Measurements from ENCODE around the gene ANK2. TPM values are rescaled to one million over a fixed set of nuclear protein-coding genes. Genes with fewer than 3 reads are reported as not detected.

Gene ANK2
- total and polyA plus RNA-seq, 2 of the 13 experiments (the other 11 are each of a cell fraction or from before 2014, with no cell fraction given), result 2.7 to 15.1 TPM

DNA sequence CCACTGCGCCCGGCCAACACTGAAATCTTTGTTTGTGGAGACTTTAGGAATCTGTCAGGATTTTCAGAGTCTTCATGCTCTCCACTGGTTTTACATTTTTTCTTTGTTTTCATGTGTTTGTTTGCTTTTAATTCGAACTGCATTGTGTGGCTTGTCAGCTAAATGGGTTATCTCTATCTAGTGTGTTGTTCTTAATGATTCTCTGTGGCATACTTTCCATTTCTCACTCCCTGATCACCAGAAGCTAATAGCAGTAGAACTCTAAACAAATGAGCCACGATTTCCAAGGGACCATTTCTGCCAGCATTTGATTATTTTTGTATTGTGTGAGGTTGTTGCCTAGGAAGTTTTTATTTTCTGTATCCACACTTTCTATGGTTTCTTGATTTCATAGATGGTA lies 359.7 kb downstream of the ANK2 start:
- no peaks in the 10 kb centered on the region for H3K36me3 ChIP-seq (replicated peaks in 1 of 2; ENCODE audit: control insufficient read depth in 1 of 2, insufficient read depth in 2 of 2, low read length in 2 of 2)
- no peaks in the 10 kb centered on the region for H3K79me2 ChIP-seq (ENCODE audit: insufficient read depth, low read length)
- in situ Hi-C loops (cut with HindIII; ENCODE audit: extremely low pct_ligation_motif_present, low pct_unique_long_range_greater_than_20kb), result no loop called here
- no peaks in the 10 kb centered on the region for H4K20me1 ChIP-seq (ENCODE audit: insufficient read depth, low read length)
- H3K4me1 ChIP-seq (ENCODE audit: insufficient read depth, low read length), result peaks cover 44% of the 10 kb centered on the region
- no peak for TF ChIP-seq IKZF5 (CRISPR knock-in tag; IDR thresholded peaks at IDR 0.05)
- TF ChIP-seq ZNF572 (CRISPR knock-in tag; IDR thresholded peaks at IDR 0.05), result no peak
- TF ChIP-seq ZNF260 (CRISPR knock-in tag; IDR thresholded peaks at IDR 0.05; ENCODE audit: borderline replicate concordance, low read depth), result no peak
- no peak for TF ChIP-seq MIER2 (CRISPR knock-in tag; IDR thresholded peaks at IDR 0.05)
- TF ChIP-seq RBM39 (IDR thresholded peaks at IDR 0.05; ENCODE audit: low read depth, low read length, poor library complexity, severe bottlenecking), result no peak
- BruUV-seq (replicated peaks), result no TSS peak
- DNase-seq (ENCODE audit: low spot score), result no peak
- no peak overlapping the region for H3K4me3 ChIP-seq (replicated peaks in 1 of 3; ENCODE audit: insufficient read depth in 1 of 3, low read depth in 2 of 3, low read length in 3 of 3)
- no peak for FAIRE-seq
- POLR2A ChIA-PET, result no interaction called here
- no peak overlapping the region for H3K4me2 ChIP-seq (ENCODE audit: low read depth, low read length)
- H3K9me3 ChIP-seq (ENCODE audit: low read length), result no peaks in the 10 kb centered on the region
- no peak overlapping the region for H3K9ac ChIP-seq (ENCODE audit: insufficient read depth, low read depth, low read length)
- no peak overlapping the region for H2AFZ ChIP-seq (ENCODE audit: low read length)
- CTCF ChIA-PET (ENCODE audit: low intra/inter-chr PET ratio, low total read pairs), result no interaction called here
- intact Hi-C loops (cut with micrococcal nuclease; ENCODE audit: unreplicated experiment), result no loop called here
- no peaks in the 10 kb centered on the region for H3K27me3 ChIP-seq (ENCODE audit: control insufficient read depth in 1 of 2, insufficient read depth in 2 of 2, low read length in 2 of 2)
- 31% methylated on average over 4 of the region's 4 CpGs for WGBS (ENCODE audit: low lambda C conversion rate)
- H3K27ac ChIP-seq (ENCODE audit: extremely low read length, insufficient read depth, low read length), result no peak overlapping the region
- ATAC-seq, result no peak

GRCh38 chr4:113410686-113411085 lies 361.2 kb downstream of the ANK2 start:
- in situ Hi-C loops (cut with HindIII; ENCODE audit: extremely low pct_ligation_motif_present, low pct_unique_long_range_greater_than_20kb), result no loop called here
- no TSS peak for BruUV-seq (replicated peaks)

More at GRCh38 chr4:113410686-113411085, 361.2 kb downstream of the ANK2 start:
- FAIRE-seq (no peak), ATAC-seq (no peak), DNase-seq (ENCODE audit: low spot score) (no peak)
- POLR2A ChIA-PET, result no interaction called here
- H3K36me3 ChIP-seq (replicated peaks in 1 of 2; ENCODE audit: control insufficient read depth in 1 of 2, insufficient read depth in 2 of 2, low read length in 2 of 2), result no peaks in the 10 kb centered on the region
- no peak overlapping the region for H3K4me3 ChIP-seq (replicated peaks in 1 of 3; ENCODE audit: insufficient read depth in 1 of 3, low read depth in 2 of 3, low read length in 3 of 3)
- no peak overlapping the region for H3K4me2 ChIP-seq (ENCODE audit: low read depth, low read length)
- H3K9ac ChIP-seq (ENCODE audit: insufficient read depth, low read depth, low read length), result no peak overlapping the region
- no peaks in the 10 kb centered on the region for H3K27me3 ChIP-seq (ENCODE audit: control insufficient read depth in 1 of 2, insufficient read depth in 2 of 2, low read length in 2 of 2)
- no peaks in the 10 kb centered on the region for H4K20me1 ChIP-seq (ENCODE audit: insufficient read depth, low read length)
- no peak overlapping the region for H2AFZ ChIP-seq (ENCODE audit: low read length)
- no peak overlapping the region for H3K27ac ChIP-seq (ENCODE audit: extremely low read length, insufficient read depth, low read length)
- intact Hi-C loops (cut with micrococcal nuclease; ENCODE audit: unreplicated experiment), result no loop called here
- CTCF ChIA-PET (ENCODE audit: low intra/inter-chr PET ratio, low total read pairs), result no interaction called here
- no peaks in the 10 kb centered on the region for H3K79me2 ChIP-seq (ENCODE audit: insufficient read depth, low read length)
- H3K9me3 ChIP-seq (ENCODE audit: low read length), result no peaks in the 10 kb centered on the region
- H3K4me1 ChIP-seq (ENCODE audit: insufficient read depth, low read length), result peaks cover 28% of the 10 kb centered on the region
- no peak for TF ChIP-seq SMC3 (IDR thresholded peaks at IDR 0.05; ENCODE audit: low read length)
- no peak for TF ChIP-seq NCOA5 (CRISPR knock-in tag; IDR thresholded peaks at IDR 0.05)
- no peak for TF ChIP-seq ZFP37 (CRISPR knock-in tag; IDR thresholded peaks at IDR 0.05; ENCODE audit: borderline replicate concordance)
- no peak for TF ChIP-seq RFX1 (IDR thresholded peaks at IDR 0.05)
- TF ChIP-seq TRIM24 (CRISPR knock-in tag; IDR thresholded peaks at IDR 0.05), result no peak
- no peak for TF ChIP-seq ZNF101 (CRISPR knock-in tag; IDR thresholded peaks at IDR 0.05; ENCODE audit: borderline replicate concordance, low read depth)
- no peak for TF ChIP-seq HMG20B (CRISPR knock-in tag; conservative IDR thresholded peaks at IDR 0.05)
- TF ChIP-seq ZNF256 (CRISPR knock-in tag; conservative IDR thresholded peaks at IDR 0.05), result no peak
- TF ChIP-seq SOX13 (IDR thresholded peaks at IDR 0.05), result no peak
- no peak for TF ChIP-seq SOX13 (CRISPR knock-in tag; conservative IDR thresholded peaks at IDR 0.05 in 1 of 2, IDR thresholded peaks at IDR 0.05 in 1 of 2)
- TF ChIP-seq, protein P1, sequence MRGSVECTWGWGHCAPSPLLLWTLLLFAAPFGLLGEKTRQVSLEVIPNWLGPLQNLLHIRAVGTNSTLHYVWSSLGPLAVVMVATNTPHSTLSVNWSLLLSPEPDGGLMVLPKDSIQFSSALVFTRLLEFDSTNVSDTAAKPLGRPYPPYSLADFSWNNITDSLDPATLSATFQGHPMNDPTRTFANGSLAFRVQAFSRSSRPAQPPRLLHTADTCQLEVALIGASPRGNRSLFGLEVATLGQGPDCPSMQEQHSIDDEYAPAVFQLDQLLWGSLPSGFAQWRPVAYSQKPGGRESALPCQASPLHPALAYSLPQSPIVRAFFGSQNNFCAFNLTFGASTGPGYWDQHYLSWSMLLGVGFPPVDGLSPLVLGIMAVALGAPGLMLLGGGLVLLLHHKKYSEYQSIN (CRISPR knock-in tag; IDR thresholded peaks at IDR 0.05; ENCODE audit: borderline replicate concordance), result no peak
- no peak for TF ChIP-seq POLR2A (IDR thresholded peaks at IDR 0.05; ENCODE audit: insufficient read depth in 1 of 2, low read depth in 2 of 2, low read length in 2 of 2)
- no peak for TF ChIP-seq BRD4 (CRISPR knock-in tag; IDR thresholded peaks at IDR 0.05)
- no peak for TF ChIP-seq DPF2 (CRISPR knock-in tag; IDR thresholded peaks at IDR 0.05; ENCODE audit: borderline replicate concordance, low read depth)
